CD4-positive, alpha-beta memory T cell (primary cell): ENCODE measurements around the gene ZNF33B. TPM values are rescaled to one million over a fixed set of nuclear protein-coding genes. Genes with fewer than 3 reads are reported as not detected.

Experiments
- CTCF ChIA-PET: fragments of 350-600 bp; sonication (Branson Sonifier 250); formaldehyde crosslinking; loops from one replicate; lab custom pipeline; 2021; ENCODE audit warnings: inconsistent platforms; ENCODE audit not compliant: partially characterized antibody; lab: Charles Lee
- POLR2A ChIA-PET: fragments of 350-600 bp; sonication (Branson Sonifier 250); formaldehyde crosslinking; loops from one replicate; lab custom pipeline; 2021; ENCODE audit not compliant: partially characterized antibody; lab: Charles Lee
- DNase-seq, 5 donors: peaks; one replicate each; pipeline versions ENCODE4 v3.0.0 to v3.0.0-alpha.2; 2020 to 2022; ENCODE audit warnings: mixed read lengths in 1 of 5
- H3K27ac ChIP-seq: one replicate; pipeline ENCODE4 v1.7.0; 2013; ENCODE audit warnings: low read depth, low read length
- H3K27me3 ChIP-seq: 2 replicates; pipeline ENCODE4 v1.7.0; 2013; ENCODE audit warnings: mild to moderate bottlenecking, low read length, moderate library complexity; ENCODE audit not compliant: insufficient read depth
- H3K36me3 ChIP-seq: 2 replicates; pipeline ENCODE4 v1.7.0; 2013; ENCODE audit warnings: mild to moderate bottlenecking, low read length, moderate library complexity; ENCODE audit not compliant: insufficient read depth
- H3K4me1 ChIP-seq: 2 replicates; pipeline ENCODE4 v1.7.0; 2013; ENCODE audit warnings: mild to moderate bottlenecking, low read length, moderate library complexity; ENCODE audit not compliant: insufficient read depth
- H3K4me3 ChIP-seq, 2 donors: one replicate each; pipeline ENCODE4 v1.7.0; 2013; ENCODE audit warnings: low read length in 2 of 2, mild to moderate bottlenecking in 1 of 2
- H3K9me3 ChIP-seq, 2 donors: one replicate each; pipeline ENCODE4 v1.7.0; 2013; ENCODE audit warnings: low read length in 2 of 2, control low read depth in 1 of 2; ENCODE audit not compliant: control insufficient read depth in 1 of 2
- H3K27ac Mint-ChIP-seq, 7 donors: one replicate each; pipeline ENCODE4 v1.8.0; 2020 to 2021; ENCODE audit warnings: mixed read lengths in 7 of 7, mild to moderate bottlenecking in 6 of 7, inconsistent platforms in 3 of 7, moderate library complexity in 3 of 7
- H3K27me3 Mint-ChIP-seq, 2 donors: one replicate each; pipeline ENCODE4 v1.8.0; 2020 to 2021; ENCODE audit warnings: mixed read lengths in 2 of 2
- H3K36me3 Mint-ChIP-seq, 2 donors: one replicate each; pipeline ENCODE4 v1.8.0; 2020 to 2021; ENCODE audit warnings: mixed read lengths in 2 of 2, inconsistent platforms in 1 of 2, mild to moderate bottlenecking in 1 of 2
- H3K4me1 Mint-ChIP-seq, 4 donors: one replicate each; pipeline ENCODE4 v1.8.0; 2020 to 2021; ENCODE audit warnings: mixed read lengths in 4 of 4, mild to moderate bottlenecking in 1 of 4
- H3K4me3 Mint-ChIP-seq, 8 donors: one replicate each; pipeline ENCODE4 v1.8.0; 2020 to 2021; ENCODE audit warnings: mixed read lengths in 8 of 8, mild to moderate bottlenecking in 7 of 8, moderate library complexity in 6 of 8, inconsistent platforms in 3 of 8
- H3K9me3 Mint-ChIP-seq, 8 donors: one replicate each; pipeline ENCODE4 v1.8.0; 2020 to 2021; ENCODE audit warnings: mixed read lengths in 8 of 8, mild to moderate bottlenecking in 5 of 8, inconsistent platforms in 3 of 8, moderate library complexity in 1 of 8
- intact Hi-C: fragments of 100-400 bp; cut with micrococcal nuclease; formaldehyde crosslinking; loops from one replicate; pipeline ENCODE4 v1.15.1; 2023
- polyA plus RNA-seq, 2 donors: library from polyadenylated mRNA; unstranded; fragments of 300-500 nt; fragmentation: Illumina TruSeq; gene quantifications; one replicate each; pipeline ENCODE4 v1.2.3, GENCODE V29; 2021
- total RNA-seq, 2 experiments: library from RNA; stranded (reverse); gene quantifications; one replicate each; pipeline ENCODE4 v1.2.3, GENCODE V29; 2021

The ZNF33B gene
- total and polyA plus RNA-seq, 4 experiments from 2014 or later, result 11.7 to 76.4 (median 46.9) TPM

- Histone ChIP-seq H3K9me3 (no peaks in the 10 kb centered on the region), H3K36me3 (peaks cover 9% of the 10 kb centered on the region), H3K27ac (no peak overlapping the region), H3K27me3 (no peaks in the 10 kb centered on the region), H3K4me3 (no peak overlapping the region), H3K4me1 (peaks cover 10% of the 10 kb centered on the region)
- no peak overlapping the region for H3K4me3 Mint-ChIP-seq
- intact Hi-C loops, result no loop called here
- H3K27me3 Mint-ChIP-seq, result no peaks in the 10 kb centered on the region
- peaks cover 0 to 2% (median 0%) of the 10 kb centered on the region in 8 donors for H3K9me3 Mint-ChIP-seq
- DNase-seq, result no peak
- POLR2A ChIA-PET, result no interaction called here
- H3K27ac Mint-ChIP-seq, result no peak overlapping the region
- H3K36me3 Mint-ChIP-seq, result peaks cover 68 to 83% of the 10 kb centered on the region in 2 donors
- peaks cover 8 to 12% (median 10%) of the 10 kb centered on the region in 4 donors for H3K4me1 Mint-ChIP-seq
- CTCF ChIA-PET, result no interaction called here
Measured at GRCh38 chr10:42615419-42615818, 23.0 kb downstream of the ZNF33B start.

DNA sequence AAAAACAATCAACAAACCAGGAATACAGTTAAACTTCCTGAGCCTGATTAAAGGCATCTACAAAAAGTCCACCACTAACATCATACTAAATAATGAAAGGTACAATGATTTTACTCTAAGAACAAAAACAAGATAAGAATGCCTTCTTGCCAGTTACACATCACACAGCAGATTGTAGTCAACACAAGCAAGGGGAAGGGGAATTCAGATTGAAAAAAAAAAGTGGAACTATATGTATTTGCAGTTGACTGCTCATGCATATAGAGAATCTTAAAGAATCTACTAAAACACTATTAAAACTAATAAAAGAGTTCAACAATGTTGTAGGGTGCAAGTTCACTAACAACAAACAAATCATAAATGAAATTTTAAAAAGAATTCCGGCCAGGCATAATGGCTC is 28.5 kb downstream of the ZNF33B start:
- Histone ChIP-seq H3K36me3 (peaks cover 16% of the 10 kb centered on the region), H3K27ac (no peak overlapping the region), H3K9me3 (no peaks in the 10 kb centered on the region), H3K4me3 (no peak overlapping the region), H3K27me3 (no peaks in the 10 kb centered on the region), H3K4me1 (no peaks in the 10 kb centered on the region)
- Mint-ChIP-seq H3K27ac (peak overlapping the region in 2 of 7 donors; percentile 0 to 30), H3K9me3 (peaks cover 2 to 36% (median 24%) of the 10 kb centered on the region in 8 donors), H3K4me1 (peaks cover 10 to 22% (median 14%) of the 10 kb centered on the region in 4 donors), H3K36me3 (peaks cover 83 to 92% of the 10 kb centered on the region in 2 donors), H3K4me3 (peak overlapping the region in 1 of 8 donors; percentile 21), H3K27me3 (no peaks in the 10 kb centered on the region)
- intact Hi-C loops, result no loop called here
- ChIA-PET CTCF (no interaction called here), POLR2A (no interaction called here)
- no peak for DNase-seq

DNA sequence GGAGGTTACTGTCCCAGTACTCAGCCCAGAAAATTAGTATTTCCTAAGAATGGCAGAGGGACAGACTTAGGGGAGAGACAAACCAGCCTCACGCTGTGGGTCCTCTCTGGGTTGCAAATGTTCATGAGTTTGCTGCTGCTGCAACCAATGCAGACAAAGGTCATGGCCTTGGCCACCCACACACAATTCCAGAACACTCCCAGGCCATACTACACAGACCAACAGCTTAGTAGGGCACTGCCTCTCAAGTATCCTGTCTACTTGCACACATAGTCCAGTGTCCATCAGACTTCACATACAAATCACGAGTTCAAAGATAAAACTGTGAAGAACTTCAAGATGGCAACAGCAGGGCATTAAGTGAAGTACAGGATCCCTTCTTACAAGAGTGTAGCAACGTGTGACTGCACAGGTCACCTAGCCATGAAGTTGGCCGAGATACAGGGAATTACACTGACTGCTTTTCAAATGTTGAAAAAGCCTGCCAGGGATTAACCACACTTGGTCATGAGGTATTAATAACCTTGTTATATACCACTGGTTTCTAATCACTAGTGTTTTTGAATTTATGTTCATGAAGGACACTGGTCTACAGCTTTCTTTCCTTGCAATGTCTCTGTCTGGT is 40.0 kb downstream of the ZNF33B start:
- no peaks in the 10 kb centered on the region for H3K27me3 Mint-ChIP-seq
- H3K36me3 ChIP-seq, result peaks cover 23% of the 10 kb centered on the region
- no peak overlapping the region for H3K27ac Mint-ChIP-seq

DNA sequence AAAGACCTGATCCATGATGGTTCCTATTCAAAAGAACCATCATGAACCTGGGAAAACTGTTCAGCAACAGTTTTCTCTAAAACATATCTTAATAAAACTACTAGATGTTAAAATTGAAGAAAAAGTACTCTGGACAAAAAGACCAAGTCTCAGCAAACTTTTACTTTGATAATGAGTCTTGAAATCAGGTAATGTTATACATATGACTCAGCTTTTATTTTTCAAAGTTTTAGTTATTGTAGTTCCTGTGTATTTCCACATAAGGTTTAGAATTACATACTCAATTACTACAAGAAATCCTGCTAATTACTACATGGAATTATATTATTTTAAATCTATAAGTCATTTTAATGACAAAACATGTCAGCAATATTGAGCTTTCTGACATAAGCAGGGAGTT is 42.2 kb downstream of the ZNF33B start:
- H3K4me3 Mint-ChIP-seq, result no peak overlapping the region
- intact Hi-C loops, result no loop called here
- Histone ChIP-seq H3K4me1 (no peaks in the 10 kb centered on the region), H3K27ac (no peak overlapping the region), H3K4me3 (no peak overlapping the region), H3K27me3 (no peaks in the 10 kb centered on the region), H3K36me3 (peaks cover 41% of the 10 kb centered on the region), H3K9me3 (peaks cover 13 to 37% of the 10 kb centered on the region in 2 donors)
- H3K9me3 Mint-ChIP-seq, result peaks cover 3 to 88% (median 79%) of the 10 kb centered on the region in 8 donors
- H3K27me3 Mint-ChIP-seq, result no peaks in the 10 kb centered on the region
- ChIA-PET POLR2A (no interaction called here), CTCF (no interaction called here)
- peaks cover 81 to 87% of the 10 kb centered on the region in 2 donors for H3K36me3 Mint-ChIP-seq
- DNase-seq, result no peak
- peaks cover 0 to 1% (median 0%) of the 10 kb centered on the region in 4 donors for H3K4me1 Mint-ChIP-seq
- no peak overlapping the region for H3K27ac Mint-ChIP-seq

More for the DNA sequence above, 40.0 kb downstream of the ZNF33B start:
- H3K4me3 ChIP-seq, result no peak overlapping the region
- DNase-seq, result no peak
- CTCF ChIA-PET, result no interaction called here
- H3K27me3 ChIP-seq, result no peaks in the 10 kb centered on the region
- H3K4me3 Mint-ChIP-seq, result no peak overlapping the region
- no peak overlapping the region for H3K27ac ChIP-seq
- H3K9me3 ChIP-seq, result peaks cover 13 to 20% of the 10 kb centered on the region in 2 donors
- H3K36me3 Mint-ChIP-seq, result peaks cover 78 to 86% of the 10 kb centered on the region in 2 donors
- H3K4me1 ChIP-seq, result no peaks in the 10 kb centered on the region
- intact Hi-C loops, result no loop called here
- POLR2A ChIA-PET, result no interaction called here
- H3K4me1 Mint-ChIP-seq, result peaks cover 0 to 1% (median 0%) of the 10 kb centered on the region in 4 donors
- peaks cover 0 to 81% (median 68%) of the 10 kb centered on the region in 8 donors for H3K9me3 Mint-ChIP-seq

DNA sequence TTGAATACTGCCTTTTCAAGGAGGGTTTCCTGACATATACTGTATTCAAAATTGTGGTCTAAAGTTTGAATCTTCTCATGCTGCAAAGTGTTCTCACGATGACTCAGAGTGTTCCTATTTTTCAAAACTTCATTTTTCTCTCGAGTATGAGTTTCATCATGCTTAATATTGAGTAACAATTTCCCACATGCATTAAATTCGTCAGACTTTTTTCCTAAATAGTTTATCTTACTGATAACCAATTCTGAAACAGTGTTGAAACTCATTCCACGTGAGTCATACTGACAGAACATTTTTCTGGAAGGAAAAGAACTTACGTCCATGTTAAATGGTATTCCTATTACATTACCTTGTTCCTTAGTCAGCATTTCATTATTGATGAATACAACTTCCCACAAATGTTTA is 44.1 kb downstream of the ZNF33B start:
- H3K36me3 Mint-ChIP-seq, result peaks cover 84 to 88% of the 10 kb centered on the region in 2 donors
- H3K9me3 ChIP-seq, result peaks cover 10 to 44% of the 10 kb centered on the region in 2 donors
- CTCF ChIA-PET, result no interaction called here
- peaks cover 44% of the 10 kb centered on the region for H3K36me3 ChIP-seq
- H3K27me3 ChIP-seq, result no peaks in the 10 kb centered on the region
- POLR2A ChIA-PET, result no interaction called here
- intact Hi-C loops, result no loop called here
- no peaks in the 10 kb centered on the region for H3K4me1 ChIP-seq
- H3K27ac ChIP-seq, result no peak overlapping the region
- no peaks in the 10 kb centered on the region for H3K27me3 Mint-ChIP-seq
- no peak overlapping the region for H3K4me3 ChIP-seq
- peaks cover 6 to 89% (median 83%) of the 10 kb centered on the region in 8 donors for H3K9me3 Mint-ChIP-seq
- no peak overlapping the region for H3K27ac Mint-ChIP-seq
- peaks cover 0 to 1% (median 0%) of the 10 kb centered on the region in 4 donors for H3K4me1 Mint-ChIP-seq
- peak overlapping the region in 1 of 8 donors; percentile 10 for H3K4me3 Mint-ChIP-seq
- no peak for DNase-seq

DNA sequence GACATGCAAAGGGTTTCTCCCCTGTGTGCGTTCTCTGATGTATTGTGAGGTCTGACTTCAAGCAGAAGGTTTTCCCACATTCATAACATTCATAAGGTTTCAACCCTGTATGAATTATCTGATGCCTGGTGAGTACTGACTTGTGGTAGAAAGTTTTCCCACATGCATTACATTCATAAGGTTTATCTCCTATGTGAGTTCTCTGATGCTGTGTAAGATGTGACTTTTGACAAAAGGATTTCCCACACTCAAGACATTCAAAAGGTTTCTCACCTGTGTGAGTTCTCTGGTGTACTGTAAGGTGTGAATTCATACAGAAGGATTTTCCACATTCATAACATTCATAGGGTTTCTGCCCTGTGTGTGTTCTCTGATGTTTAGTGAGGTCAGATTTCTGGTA is 45.1 kb downstream of the ZNF33B start:
- H3K9me3 ChIP-seq, result peaks cover 10 to 42% of the 10 kb centered on the region in 2 donors
- no peak overlapping the region for H3K4me3 Mint-ChIP-seq

DNA sequence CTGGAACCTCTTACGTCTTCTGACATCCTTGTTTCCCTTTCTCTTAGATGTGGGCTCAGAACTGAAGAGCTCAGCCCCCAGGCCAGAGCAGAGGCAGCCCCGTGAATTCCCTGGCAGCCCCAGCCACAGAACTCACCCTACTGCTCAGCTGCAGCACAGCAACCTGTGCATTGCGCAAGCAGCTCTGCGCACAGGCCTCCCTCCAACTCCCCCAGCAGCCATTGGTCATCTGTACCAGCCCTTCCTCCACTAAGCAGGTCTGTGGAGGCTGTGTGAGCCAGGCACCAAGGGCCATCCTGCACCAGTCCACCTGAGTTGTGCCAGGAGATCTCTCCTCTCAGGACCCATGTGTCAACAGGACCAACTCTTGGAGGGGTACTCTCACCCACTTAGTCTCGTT is 54.5 kb downstream of the ZNF33B start:
- Mint-ChIP-seq H3K9me3 (peaks cover 2 to 79% (median 60%) of the 10 kb centered on the region in 8 donors), H3K27me3 (no peaks in the 10 kb centered on the region), H3K4me3 (no peak overlapping the region), H3K36me3 (peaks cover 53 to 63% of the 10 kb centered on the region in 2 donors), H3K4me1 (peaks cover 0 to 1% (median under 1%) of the 10 kb centered on the region in 4 donors), H3K27ac (no peak overlapping the region)
- Histone ChIP-seq H3K4me3 (no peak overlapping the region), H3K4me1 (no peaks in the 10 kb centered on the region), H3K9me3 (peaks cover 0 to 13% of the 10 kb centered on the region in 2 donors), H3K27ac (no peak overlapping the region), H3K27me3 (no peaks in the 10 kb centered on the region), H3K36me3 (no peaks in the 10 kb centered on the region)
- no peak for DNase-seq
- POLR2A ChIA-PET, result no interaction called here
- intact Hi-C loops, result no loop called here
- CTCF ChIA-PET, result no interaction called here

More for the DNA sequence above, 45.1 kb downstream of the ZNF33B start:
- intact Hi-C loops, result no loop called here
- H3K27me3 Mint-ChIP-seq, result no peaks in the 10 kb centered on the region
- Histone ChIP-seq H3K4me3 (peak overlapping the region in 1 of 2 donors; percentile 3), H3K36me3 (peaks cover 44% of the 10 kb centered on the region), H3K4me1 (no peaks in the 10 kb centered on the region), H3K27ac (no peak overlapping the region), H3K27me3 (no peaks in the 10 kb centered on the region)
- H3K27ac Mint-ChIP-seq, result no peak overlapping the region
- no peak for DNase-seq
- peaks cover 7 to 87% (median 82%) of the 10 kb centered on the region in 8 donors for H3K9me3 Mint-ChIP-seq
- POLR2A ChIA-PET, result no interaction called here
- H3K4me1 Mint-ChIP-seq, result no peaks in the 10 kb centered on the region
- H3K36me3 Mint-ChIP-seq, result peaks cover 87% of the 10 kb centered on the region in 2 donors
- CTCF ChIA-PET, result no interaction called here
